Renal cortical epithelial cell (primary cell): ENCODE results near the gene ZNF689. TPM values are rescaled to one million over a fixed set of nuclear protein-coding genes. Genes with fewer than 3 reads are reported as not detected.
"Not testable (repeated sequence)": the region's sequence is repeated elsewhere in the genome, so short reads cannot be mapped to it uniquely, and the experiment has no call there.

ENCODE experiments used
- DNase-seq: peaks from one replicate; pipeline ENCODE4 v3.0.0-alpha.2; 2011; ENCODE audit warnings: low read depth
- total RNA-seq: library from RNA; depleted of rRNA; stranded (reverse); fragments of >200 nt; gene quantifications from 2 replicates; pipeline ENCODE4 v1.2.3, GENCODE V29; 2014

The ZNF689 gene
- total RNA-seq: 4.0 and 4.5 TPM in 2 replicates

DNA sequence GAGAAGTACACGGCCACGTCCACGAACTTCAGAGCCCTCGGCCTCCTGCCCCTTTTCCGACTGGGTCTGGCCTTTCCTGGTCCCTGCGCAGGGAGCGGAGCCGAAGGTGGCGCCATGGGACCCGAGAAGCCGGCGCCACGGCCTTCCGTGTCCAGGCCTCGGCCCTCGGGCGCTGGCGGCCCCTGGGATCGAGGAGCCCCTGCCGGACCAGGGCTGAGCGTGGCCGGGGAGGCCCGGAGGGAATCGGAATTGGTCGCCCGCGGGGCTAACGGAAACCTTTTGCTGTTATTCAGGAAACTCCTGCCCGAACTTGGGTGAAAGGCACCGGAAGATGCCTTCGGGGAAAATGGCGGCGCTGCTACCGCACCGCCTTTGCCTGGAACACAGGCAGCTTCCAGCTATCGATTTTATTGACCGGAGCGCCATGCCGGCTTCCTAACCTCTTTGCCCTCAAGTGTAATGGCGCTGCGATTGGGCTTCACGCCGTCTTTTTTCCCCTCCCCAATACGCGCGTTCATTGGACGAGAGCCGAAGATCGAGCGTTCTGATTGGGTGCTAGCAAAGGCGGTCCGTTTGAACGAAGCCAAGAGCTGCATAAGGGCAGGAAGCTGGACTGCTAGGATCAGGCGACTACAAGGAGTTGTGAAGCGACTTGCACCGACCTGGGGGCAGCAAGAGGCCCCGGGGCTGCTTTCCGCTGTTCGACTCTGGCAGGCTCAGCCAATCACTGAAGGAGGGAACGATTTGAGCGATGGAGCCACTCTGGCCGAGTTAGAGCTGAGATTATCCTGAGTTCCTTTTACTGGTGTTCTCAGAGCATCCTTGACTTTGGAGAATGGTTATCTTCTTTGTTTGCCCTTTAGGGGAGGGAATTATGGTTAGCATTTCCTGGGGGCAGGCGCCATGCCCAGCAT lies at the start of gene ZNF689:
Gene ZNF689 (minus strand): TSS at position 464 of the 914 bp plus-strand sequence. CDS start 348 bp downstream, at position 116.
- DNase-seq: peak; percentile 92

DNA sequence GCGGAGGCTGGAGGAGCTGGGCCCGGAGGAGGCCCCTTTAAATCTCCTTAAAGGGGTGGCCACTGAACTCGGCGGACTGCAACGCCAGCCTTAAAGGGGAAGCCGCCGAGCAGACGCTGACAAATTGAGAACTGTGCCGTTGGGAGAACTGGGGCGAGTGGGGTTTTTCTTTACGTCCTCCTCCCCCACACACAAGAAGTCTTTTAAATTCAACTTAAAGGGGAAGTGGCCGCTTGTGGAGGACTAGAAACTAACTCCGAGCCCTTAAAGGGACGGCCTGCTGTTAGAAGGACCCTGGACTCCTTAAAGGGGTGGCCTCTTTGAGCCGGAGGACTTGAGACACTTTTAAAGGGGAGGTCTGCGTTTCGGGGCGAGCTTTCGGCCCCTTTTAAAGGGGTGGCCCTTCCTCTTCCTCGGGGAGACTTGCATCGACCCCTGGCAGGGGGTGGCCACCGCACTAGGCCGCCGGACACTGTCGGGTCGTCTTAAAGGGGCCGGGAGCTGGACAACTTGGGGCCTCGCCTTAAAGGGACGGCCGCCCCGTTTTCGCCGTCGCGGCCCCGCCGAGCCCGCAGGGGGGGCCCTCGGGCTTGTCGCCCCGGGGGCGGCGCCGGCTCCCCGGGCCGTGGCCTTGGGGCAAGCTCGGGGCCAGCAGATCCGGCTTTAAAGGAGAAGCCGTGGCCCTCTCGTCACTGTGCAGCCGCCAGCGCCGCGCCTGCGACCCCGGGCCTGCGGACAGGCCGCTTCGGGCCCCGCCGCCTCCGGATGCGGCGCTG lies 48.7 kb upstream of the ZNF689 start:
- peak; percentile 91 for DNase-seq

DNA sequence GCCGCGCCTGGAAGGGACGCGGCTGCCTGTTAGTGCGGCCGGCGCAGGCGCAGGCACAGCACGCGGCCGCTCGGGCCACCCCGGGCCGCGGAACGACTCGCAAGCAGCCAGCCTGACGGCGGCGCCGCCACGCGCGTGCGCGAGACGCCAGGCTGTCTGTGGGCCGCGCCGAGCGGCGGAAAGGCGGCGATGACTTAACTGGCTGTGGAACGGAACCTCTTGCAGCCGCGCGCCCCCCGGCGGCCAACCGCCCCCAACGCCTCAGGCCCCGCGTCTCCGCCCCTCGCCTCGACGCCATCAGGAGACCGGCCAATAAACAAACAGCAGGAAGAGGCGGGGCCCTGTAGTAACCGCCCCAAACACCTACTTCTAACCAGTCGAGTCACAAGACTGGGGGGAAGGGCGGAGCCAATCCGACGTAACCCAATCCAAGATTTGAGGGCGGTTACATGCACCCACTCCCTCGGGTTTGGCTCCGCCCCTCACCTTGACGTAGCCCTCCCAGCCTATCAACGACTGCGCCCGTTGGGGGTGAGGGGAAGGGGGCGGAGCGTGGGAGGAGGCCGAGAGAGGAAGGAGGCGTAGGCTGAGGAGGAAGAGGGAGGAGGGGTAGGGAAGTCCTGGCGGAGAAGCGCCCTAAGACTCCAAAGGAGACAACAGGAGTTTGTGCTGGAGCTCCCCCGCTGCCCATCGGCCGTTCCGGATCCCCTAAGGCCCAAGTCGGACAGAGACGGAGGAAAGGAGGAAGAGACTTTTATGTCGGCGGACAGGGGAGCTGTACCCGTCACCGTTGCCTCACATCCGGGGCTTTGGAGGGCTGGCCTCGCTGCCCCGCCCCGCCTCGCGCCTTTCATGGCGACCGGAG lies 47.9 kb upstream of the ZNF689 start, which contains the start of gene FBRS:
Gene FBRS (plus strand): TSS at position 566 of the 865 bp plus-strand sequence. CDS start 1,088 bp downstream, outside the sequence.
- DNase-seq: peak; percentile 100

DNA sequence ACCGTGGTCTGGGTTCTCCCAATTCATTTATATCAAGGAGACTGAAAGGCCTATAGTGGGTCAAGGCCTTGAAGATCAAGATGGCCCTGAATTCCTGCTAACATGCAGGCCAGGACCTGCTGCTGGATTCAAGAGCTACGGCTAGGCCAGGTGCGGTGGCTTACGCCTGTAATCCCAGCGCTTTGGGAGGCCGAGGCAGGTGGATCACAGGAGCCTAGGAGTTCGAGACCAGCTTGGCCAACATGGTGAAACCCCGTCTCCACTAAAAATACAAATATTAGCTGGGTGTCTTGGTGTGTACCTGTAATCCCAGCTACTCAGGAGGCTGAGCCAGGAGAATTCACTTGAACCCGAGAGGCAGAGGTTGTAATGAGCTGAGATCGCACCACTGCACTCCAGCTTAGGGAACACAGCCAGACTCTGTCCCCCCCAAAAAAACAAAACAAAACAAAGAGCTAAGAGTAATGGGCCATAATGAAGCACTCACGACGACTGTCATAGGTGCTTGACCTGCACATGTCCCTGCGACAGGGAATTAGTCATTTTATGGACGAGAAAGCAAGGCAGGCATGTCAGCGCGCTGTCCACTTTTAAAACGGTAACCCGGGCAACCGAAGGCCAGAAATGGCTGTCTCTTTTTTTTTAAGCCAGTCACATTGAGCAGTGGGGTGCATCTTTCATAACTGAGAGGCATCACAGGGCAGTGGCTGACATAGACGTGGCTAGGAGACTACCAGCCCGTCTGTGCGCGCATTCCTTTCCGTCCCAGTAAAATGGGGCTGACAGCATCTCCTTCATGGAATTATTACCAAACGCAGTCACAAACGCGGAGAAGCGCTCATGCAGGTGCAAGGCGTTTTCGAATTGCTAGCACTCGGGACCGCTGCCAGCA lies 47.0 kb upstream of the ZNF689 start:
- peak; percentile 34 for DNase-seq

DNA sequence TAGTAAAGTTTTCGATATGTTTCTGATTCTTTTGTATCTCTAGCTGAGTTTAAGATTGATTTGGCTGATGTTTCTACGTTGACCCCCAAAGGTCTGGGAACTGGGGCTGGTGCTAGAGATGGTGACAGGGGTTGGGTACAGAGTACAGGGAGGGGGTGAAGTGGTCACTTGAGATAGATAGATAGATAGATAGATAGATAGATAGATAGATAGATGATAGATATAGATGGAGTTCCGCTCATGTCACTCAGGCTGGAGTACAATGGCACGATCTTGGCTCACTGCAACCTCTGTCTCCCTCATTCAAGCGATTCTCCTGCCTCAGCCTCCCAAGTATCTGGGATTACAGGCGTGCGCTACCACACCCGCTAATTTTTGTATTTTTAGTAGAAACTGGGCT lies 46.2 kb upstream of the ZNF689 start:
- DNase-seq: no peak

DNA sequence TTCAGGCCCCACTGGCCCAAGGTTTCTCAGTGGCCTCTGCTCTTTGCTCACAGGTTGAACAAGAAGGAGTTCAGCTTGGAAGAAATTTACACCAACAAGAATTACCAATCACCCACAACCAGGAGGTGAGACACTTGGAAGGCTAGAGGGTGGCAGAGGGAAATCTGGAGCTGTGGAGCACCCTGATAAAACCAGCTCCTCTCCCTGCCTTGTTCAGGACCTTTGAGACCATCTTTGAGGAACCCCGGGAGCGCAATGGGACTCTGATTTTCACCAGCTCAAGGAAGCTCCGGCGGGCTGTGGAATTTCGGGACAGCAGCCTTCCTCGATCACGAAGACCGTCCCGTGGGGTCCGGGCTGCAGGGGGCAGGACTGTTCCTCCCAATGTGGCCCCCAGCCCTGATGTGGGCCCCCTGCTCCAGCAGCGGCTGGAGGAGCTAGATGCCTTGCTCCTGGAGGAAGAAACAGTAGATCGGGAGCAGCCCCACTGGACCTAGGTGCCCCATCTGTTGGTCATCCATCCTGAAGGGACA lies 45.7 kb upstream of the ZNF689 start:
- no peak for DNase-seq

DNA sequence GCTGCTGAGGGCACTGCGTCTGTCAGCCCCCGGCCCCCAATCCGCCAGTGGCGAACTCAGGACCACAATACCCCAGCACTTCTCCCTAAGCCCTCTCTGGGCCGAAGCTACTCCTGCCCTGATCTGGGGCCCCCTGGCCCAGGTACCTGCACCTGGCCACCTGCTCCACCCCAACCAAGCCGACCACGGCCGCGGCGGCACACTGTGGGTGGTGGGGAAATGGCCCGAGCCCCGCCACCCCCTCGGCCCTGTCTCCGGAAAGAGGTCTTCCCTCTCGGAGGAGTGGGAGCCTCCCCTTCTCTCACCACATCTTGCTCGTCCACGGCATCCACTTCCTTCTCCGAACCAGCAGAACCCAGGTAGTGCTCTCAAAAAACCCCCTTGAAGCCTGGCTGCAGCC lies 44.7 kb upstream of the ZNF689 start:
- DNase-seq: no peak

DNA sequence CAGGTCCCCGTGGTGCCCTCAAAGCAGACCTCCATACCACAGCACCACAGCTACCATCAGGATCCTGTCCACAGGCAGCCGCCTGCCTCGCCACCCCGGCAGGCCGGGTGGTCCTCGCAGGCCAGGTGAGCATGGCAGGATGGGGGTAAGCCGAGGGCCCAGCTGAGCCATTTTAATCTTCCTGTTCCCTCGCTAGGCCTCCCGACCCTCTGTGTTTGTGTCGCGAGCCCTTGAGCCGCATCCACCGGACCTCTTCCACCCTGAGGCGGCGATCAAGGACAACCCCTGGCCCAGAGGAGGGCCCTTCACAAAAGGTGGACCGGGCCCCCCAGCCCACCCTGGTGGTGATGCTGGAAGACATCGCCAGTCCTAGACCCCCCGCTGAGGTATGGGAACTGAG lies 42.5 kb upstream of the ZNF689 start:
- DNase-seq: no peak

DNA sequence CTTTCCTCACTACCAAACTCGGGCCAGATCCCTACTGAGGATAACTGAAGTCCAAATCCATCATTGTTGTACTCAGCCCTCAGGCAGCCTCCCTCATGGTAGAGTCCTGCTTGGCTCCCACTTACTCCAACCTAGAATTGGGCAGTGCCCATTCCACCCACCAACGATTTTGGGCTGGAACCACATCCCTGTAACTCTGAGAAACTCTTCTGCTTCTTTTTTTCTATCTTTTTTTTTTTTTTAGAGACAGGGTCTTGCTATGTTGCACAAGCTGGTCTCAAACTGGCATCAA lies 41.8 kb upstream of the ZNF689 start:
- DNase-seq: no peak

DNA sequence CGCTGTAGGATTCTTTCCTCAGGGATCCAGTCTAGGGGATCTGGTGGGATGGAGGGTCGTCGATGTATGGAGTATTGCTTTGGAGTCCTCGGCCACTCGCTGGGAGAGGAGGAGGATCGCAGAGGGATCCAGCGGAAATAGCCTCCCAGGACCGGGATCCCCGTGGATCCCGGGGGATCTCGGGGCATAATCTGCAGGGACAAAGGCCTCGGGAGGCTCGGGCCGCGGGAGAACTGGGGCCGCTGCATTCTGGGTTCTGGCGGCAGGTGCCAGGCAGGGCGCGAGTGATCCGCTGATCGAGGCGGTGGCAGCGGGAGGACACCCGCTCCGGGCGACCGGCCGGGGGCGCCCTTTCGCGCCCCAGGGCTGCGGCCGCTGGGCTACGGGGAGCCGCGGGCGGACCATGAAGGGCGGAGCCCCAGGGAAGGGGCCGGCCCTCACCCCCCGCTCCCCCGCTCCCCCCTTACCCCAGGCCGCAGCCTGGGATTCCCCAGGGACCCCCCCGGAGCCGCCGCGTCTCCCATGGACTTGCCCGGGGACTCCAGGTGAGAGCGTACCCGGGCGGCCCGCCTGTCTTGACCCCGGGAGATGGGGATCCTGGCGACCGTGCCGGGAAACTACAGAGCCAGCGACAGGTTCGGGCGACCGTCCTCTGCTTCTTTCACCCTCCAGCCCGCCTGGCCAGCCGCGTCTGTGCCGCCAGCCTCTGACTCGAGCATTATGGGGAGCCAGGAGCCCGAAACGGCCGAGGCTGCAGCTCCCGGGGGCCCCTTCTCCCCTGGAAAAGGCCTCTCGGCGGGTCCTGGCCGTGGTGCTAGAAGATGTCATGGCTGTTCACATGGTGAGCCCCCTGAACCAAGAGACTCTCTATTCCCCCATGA lies 41.2 kb upstream of the ZNF689 start:
- peak; percentile 27 for DNase-seq

DNA sequence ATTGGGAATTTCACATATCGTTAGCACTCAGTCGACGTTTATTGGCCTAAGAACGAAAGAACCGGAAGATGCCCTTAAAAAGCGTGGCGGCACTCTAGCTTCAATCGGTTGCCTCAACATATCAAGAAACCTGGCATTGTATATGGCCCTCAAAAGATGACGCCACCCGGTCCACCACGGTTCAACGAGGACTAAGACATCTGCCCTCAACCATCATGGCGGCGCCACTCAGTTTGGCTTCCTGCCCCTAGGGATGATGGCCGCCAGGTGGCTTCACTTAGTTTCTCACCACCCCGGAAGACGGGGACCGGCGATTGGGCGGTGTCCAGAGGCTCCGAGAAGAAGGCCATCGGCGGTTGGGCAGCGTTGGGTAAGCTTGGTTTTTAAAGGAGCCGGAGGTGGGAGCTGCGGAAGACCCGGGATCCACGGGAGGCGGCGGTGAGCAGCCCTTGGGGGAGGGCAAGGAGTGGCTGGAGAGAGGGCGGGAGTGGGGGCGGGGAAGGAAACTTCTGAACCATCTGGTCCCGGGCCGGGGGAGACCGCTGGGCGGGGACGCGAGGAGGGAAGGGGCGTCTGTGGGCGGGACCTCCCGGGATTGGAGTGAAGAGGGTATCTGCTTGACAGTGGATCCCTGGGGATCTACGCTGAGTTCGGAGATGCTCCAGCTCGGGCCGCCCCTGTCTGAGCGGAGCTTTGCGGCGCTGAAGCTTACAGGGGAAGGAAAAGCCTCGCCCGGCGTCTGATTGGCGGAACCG lies 40.4 kb upstream of the ZNF689 start, which contains the start of gene PRR14:
Gene PRR14 (plus strand): TSS at position 592 of the 755 bp plus-strand sequence. CDS start 686 bp downstream, outside the sequence.
- peak; percentile 97 for DNase-seq

DNA sequence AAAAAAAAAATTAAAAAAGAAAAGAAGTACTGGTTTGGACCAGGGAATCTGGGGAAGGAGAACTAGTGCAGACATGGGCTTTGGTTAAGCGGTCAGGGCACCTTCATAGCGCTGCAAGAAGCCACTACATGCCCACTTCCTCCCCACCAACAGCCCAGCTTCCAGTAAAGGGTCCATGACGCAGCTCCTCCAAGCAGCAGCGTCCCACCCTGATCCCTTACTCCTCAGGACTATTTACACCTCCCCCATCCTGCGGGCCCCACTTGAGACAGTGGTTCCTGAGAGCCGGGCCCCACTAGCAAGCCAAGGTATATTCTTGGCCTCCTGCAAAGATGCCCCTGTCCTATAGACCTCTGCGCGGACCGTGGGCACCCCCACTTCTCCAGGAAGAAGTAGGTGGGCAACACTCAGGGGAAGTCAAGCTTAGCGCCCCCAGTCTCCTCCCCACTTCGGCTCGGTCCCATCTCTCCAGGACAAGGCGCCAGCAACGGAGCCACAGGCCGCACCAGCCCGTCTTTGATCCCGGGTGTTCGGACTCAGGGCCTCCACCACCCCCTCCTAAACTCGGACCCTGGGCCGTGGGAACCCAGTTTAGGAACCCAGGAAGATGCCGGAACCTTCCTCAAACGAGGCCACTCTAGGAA lies 39.7 kb upstream of the ZNF689 start:
- no peak for DNase-seq

DNA sequence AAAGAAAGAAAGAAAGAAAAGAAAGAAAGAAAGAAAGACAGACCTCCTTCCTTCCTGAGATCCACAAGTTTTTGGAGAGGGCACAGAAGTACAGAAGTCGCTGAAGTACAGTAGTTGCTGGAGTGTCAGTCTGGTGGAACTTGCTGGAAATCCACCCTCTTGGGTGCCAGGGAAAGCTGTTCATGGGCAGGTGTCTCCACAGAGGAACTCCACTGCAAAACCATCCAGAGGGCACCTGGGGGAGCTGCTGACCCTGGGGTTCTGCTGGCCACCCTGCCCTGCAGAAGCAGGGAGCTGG lies 37.0 kb upstream of the ZNF689 start:
- DNase-seq: no peak

DNA sequence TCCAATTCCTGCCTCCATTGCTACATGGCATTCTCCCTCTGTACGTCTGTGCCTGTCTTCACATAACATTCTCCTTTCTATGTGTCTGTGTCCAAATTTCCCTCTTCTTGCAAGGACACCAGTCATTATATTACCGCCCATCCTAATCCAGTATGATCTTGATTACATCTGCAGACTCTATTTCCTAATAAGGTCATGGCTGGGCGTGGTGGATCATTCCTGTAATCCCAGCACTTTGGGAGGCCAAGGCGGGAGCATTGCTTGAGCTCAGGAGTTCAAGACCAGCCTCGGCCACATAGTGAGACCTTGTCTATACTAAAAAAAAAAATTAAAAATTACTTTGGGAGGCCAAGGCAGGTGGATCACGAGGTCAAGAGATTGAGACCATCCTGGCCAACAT lies 35.5 kb upstream of the ZNF689 start:
- DNase-seq: no peak

DNA sequence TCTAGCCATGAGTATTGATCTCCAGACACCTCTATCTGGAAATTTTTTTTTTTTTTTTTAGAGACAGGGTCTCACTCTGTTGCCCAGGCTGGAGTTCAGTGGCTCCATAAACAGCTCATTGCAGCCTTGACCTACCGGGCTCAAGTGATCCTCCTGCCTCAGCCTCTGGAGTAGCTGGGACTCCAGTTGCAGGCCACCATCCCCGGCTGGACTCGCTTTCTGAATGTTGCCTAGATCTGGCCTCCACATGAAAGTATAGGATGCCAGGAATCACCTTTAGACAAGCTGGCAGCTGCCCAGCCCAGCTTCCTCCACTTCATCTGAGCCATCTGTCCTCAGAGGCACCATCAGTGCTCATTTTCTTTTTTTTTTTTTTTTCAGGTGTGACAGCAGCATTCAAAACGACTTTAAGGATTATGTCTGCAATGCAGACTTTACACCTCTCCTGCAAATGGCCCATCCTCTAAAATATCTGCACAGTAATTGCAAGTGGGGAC lies 34.2 kb upstream of the ZNF689 start:
- no peak for DNase-seq

DNA sequence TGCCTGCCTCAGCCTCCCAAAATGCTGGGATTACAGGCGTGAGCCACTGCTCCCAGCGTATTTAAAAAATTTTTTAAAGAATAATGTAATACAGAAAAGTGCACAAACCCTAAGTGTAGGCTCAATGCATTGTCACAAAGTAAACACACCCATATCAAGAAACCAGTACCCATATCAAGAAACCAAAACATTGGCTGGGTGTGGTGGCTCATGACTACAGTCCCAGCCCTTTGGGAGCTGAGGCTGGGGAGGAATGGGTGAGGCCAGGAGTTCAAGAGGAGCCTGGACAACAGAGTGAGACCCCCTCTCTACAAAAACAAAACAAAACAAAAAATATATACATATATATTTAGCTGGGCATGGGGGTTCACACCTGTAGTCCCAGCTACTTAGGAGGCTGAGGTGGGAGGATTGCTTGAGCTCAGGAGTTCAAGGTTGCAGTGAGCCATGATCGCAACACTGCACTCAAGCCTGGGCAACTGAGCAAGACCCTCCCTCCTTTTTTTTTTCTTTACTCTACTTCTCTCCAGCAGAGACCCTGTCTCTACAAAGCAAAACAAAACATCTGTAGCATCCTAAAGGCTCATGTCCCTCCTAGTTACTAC lies 31.3 kb upstream of the ZNF689 start:
- DNase-seq: no peak

DNA sequence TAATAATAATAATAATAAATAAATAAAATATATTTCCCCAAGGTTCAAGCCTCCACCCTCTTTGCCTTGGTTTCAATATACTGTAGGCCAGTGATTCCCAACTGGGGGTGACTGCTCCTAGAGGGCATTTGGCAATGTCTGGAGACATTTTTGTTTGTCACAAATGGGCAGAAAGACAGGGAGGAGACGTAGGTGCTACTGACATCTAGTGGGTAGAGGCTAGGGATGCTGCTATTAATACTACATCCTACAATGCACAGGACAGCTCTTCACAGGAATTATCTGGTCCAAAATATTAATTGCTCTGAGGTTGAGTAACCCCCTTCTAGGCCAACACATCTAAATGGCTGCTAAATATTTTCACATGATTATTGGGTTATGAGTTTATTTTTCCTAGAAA lies 27.8 kb upstream of the ZNF689 start:
- peak; percentile 53 for DNase-seq

DNA sequence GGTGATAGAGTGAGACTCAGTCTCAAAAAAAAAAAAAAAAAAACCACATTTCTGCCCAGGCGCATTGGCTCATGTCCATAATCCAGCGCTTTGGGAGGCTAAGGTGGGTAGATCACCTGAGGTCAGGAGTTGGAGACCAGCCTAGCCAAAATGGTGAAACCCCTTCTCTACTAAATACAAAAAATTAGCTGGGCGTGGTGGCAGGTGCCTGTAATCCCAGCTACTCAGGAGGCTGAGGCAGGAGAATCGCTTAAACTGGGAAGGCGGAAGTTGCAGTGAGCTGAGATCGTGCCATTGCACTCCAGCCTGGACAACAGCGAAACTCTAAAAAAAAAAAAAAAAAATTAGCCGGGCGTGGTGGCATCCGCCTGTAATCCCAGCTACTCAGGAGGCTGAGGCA lies 26.9 kb upstream of the ZNF689 start:
- not testable (repeated sequence) for DNase-seq
